ENCODE results near the gene TRIM29. TPM values are rescaled to one million over a fixed set of nuclear protein-coding genes. Genes with fewer than 3 reads are reported as not detected.

The TRIM29 gene
- total RNA-seq, 2 experiments from 2014 or later: not detected

DNA sequence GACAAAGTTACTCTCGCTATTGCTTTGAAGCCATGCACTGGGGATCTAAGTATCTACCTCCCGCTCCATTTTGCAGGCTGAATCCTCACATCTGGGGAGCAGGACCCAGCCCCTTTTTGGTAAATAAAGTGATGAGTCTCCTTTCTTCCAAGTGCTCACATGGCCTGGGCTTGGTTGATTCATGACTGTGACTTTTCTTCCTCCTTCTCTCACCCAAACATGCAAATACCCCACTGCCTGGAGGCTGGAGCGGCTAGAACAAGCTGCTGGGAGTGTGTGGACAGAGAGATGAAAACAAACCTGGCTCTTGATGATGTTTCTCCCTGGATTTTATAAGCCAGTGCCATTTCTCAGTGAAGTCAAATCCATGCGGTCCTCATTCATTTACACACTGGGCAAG is 72.7 kb downstream of the TRIM29 start:
- Mint-ChIP-seq H3K9me3 (no peaks in the 10 kb centered on the region), H3K27ac (no peak overlapping the region), H3K27me3 (peaks cover 43% of the 10 kb centered on the region), H3K4me3 (no peak overlapping the region), H3K36me3 (ENCODE audit: low read depth) (no peaks in the 10 kb centered on the region), H3K4me1 (ENCODE audit: low read depth) (no peaks in the 10 kb centered on the region)
- TF ChIP-seq CTCF (IDR thresholded peaks at IDR 0.05): no peak
- intact Hi-C loops (cut with DNase I, micrococcal nuclease): no loop called here
- DNase-seq (no peak), ATAC-seq (ENCODE audit: poor library complexity) (no peak)
- Histone ChIP-seq H3K4me3 (ENCODE audit: low read length) (no peak overlapping the region), H3K9me3 (ENCODE audit: control insufficient read depth in 1 of 2, insufficient read depth in 1 of 2, low read length in 2 of 2) (peaks cover 0 to 9% of the 10 kb centered on the region in 2 experiments), H3K27ac (ENCODE audit: low read depth in 1 of 2, low read length in 2 of 2) (no peak overlapping the region), H3K36me3 (ENCODE audit: insufficient read depth, low read length) (no peaks in the 10 kb centered on the region), H3K4me1 (ENCODE audit: insufficient read depth, low read length) (no peaks in the 10 kb centered on the region), H3K27me3 (ENCODE audit: control insufficient read depth in 1 of 2, insufficient read depth in 2 of 2, low read length in 2 of 2) (peaks cover 4 to 6% of the 10 kb centered on the region in 2 experiments)
- CTCF ChIA-PET: interaction anchor here (1.0 kb wide), 1 partner anchor 12 kb away, joined by 3 read pairs; no protein-coding TSS in a partner anchor
- POLR2A ChIA-PET: no interaction called here

DNA sequence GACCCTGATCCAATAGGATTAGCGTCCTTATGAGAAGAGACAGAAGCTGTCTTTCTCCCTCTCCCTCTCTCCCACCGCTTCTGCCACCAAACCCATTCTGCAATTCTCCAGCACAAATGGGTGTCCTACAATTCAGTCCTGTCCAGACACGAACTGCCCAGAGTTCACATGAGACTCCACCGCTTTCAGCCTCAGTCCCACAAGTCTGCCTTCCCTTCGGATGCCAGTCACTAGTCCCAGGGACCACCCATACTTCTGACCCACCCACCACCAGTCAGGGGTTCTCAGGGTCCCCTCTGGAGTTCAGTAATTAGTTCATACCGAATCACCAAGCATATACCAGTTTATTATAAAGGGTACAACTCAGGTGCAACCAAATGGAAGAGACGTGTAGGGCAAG is 73.6 kb downstream of the TRIM29 start:
- Histone ChIP-seq H3K4me1 (ENCODE audit: insufficient read depth, low read length) (no peaks in the 10 kb centered on the region), H3K27me3 (ENCODE audit: control insufficient read depth in 1 of 2, insufficient read depth in 2 of 2, low read length in 2 of 2) (peaks cover 4 to 6% of the 10 kb centered on the region in 2 experiments), H3K9me3 (ENCODE audit: control insufficient read depth in 1 of 2, insufficient read depth in 1 of 2, low read length in 2 of 2) (peaks cover 0 to 9% of the 10 kb centered on the region in 2 experiments), H3K36me3 (ENCODE audit: insufficient read depth, low read length) (no peaks in the 10 kb centered on the region), H3K27ac (ENCODE audit: low read depth in 1 of 2, low read length in 2 of 2) (no peak overlapping the region), H3K4me3 (ENCODE audit: low read length) (no peak overlapping the region)
- Mint-ChIP-seq H3K9me3 (no peaks in the 10 kb centered on the region), H3K27me3 (peaks cover 40% of the 10 kb centered on the region), H3K27ac (no peak overlapping the region), H3K4me1 (ENCODE audit: low read depth) (no peaks in the 10 kb centered on the region), H3K36me3 (ENCODE audit: low read depth) (no peaks in the 10 kb centered on the region), H3K4me3 (no peak overlapping the region)
- ATAC-seq (ENCODE audit: poor library complexity): no peak
- intact Hi-C loops (cut with DNase I, micrococcal nuclease): no loop called here
- no peak for DNase-seq
- CTCF ChIA-PET: no interaction called here
- no peak for TF ChIP-seq CTCF (IDR thresholded peaks at IDR 0.05)
- POLR2A ChIA-PET: no interaction called here

DNA sequence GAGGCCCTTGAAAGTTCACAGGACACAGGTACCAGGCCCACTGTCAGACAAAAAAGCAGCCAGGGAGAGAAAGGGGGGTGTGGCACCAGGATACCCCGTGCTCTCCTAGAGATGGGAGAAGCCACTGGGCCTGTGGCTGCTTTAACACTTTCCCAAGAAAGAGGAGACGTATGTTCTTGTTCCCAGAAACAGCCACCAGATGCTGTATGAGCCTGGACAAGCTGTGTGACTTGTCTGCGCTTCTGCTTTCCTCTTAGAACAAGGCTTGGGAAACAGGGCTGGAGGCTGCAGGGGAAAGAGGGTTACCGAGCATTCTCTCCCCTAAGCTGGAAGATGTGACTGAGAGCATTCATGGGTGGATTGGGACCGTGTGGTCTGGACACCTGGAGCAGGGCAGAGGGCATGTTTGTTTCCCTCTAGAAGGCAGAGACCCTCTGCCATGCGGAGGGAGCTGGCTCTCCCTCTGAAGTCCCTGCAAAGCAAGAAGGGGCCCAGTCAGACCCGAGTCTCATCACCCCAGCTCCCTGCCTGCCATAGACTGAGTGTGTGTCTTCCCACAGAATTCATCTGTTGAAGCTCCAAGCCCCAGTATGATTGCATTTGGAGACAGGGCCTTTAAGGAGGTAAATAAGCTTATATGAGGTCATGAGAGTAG is 74.1 kb downstream of the TRIM29 start:
- intact Hi-C loops (cut with DNase I, micrococcal nuclease): no loop called here
- Histone ChIP-seq H3K9me3 (ENCODE audit: control insufficient read depth in 1 of 2, insufficient read depth in 1 of 2, low read length in 2 of 2) (peaks cover 0 to 9% of the 10 kb centered on the region in 2 experiments), H3K4me1 (ENCODE audit: insufficient read depth, low read length) (no peaks in the 10 kb centered on the region), H3K27ac (ENCODE audit: low read depth in 1 of 2, low read length in 2 of 2) (no peak overlapping the region), H3K27me3 (ENCODE audit: control insufficient read depth in 1 of 2, insufficient read depth in 2 of 2, low read length in 2 of 2) (peaks cover 4 to 6% of the 10 kb centered on the region in 2 experiments), H3K4me3 (ENCODE audit: low read length) (no peak overlapping the region), H3K36me3 (ENCODE audit: insufficient read depth, low read length) (no peaks in the 10 kb centered on the region)
- DNase-seq (no peak), ATAC-seq (ENCODE audit: poor library complexity) (no peak)
- Mint-ChIP-seq H3K36me3 (ENCODE audit: low read depth) (no peaks in the 10 kb centered on the region), H3K9me3 (no peaks in the 10 kb centered on the region), H3K4me1 (ENCODE audit: low read depth) (no peaks in the 10 kb centered on the region), H3K27ac (no peak overlapping the region), H3K27me3 (peaks cover 36% of the 10 kb centered on the region), H3K4me3 (no peak overlapping the region)
- ChIA-PET CTCF (no interaction called here), POLR2A (no interaction called here)
- no peak for TF ChIP-seq CTCF (IDR thresholded peaks at IDR 0.05)

Data from CD4-positive, alpha-beta T cell (primary cell).